OCI-LY7 (cell line): ENCODE measurements around the gene CTPS2. TPM values are rescaled to one million over a fixed set of nuclear protein-coding genes. Genes with fewer than 3 reads are reported as not detected.

Experiments
- BruUV-seq: library from RNA; stranded (reverse); fragments of 400-500 nt; replicated peaks from 2 replicates; lab custom pipeline; 2021; lab: Mats Ljungman, UMichigan
- CTCF ChIA-PET: fragments of 300-600 bp; sonication (Branson Sonifier 250); formaldehyde crosslinking; loops from one replicate; lab custom pipeline; 2022; ENCODE audit warnings: antibody characterized with exemption; ENCODE audit not compliant: unreplicated experiment; lab: Charles Lee
- POLR2A ChIA-PET: fragments of 300-600 bp; sonication (Branson Sonifier 250); formaldehyde crosslinking; loops from one replicate; lab custom pipeline; 2022; ENCODE audit warnings: antibody characterized with exemption; lab: Charles Lee
- DNase-seq: peaks from one replicate; pipeline ENCODE4 v3.0.0-alpha.2; 2015; ENCODE audit warnings: low spot score
- H2AFZ ChIP-seq: fragments of 200-600 bp; sonication (generic), shearing (Covaris generic); 2 replicates; pipeline ENCODE4 v1.6.1; 2014; ENCODE audit warnings: mild to moderate bottlenecking, antibody characterized with exemption, low read length, moderate library complexity
- H3K27ac ChIP-seq: fragments of 200-600 bp; sonication (generic); 2 replicates; pipeline ENCODE4 v1.5.1; 2014; ENCODE audit warnings: mixed run types, low read depth, mild to moderate bottlenecking, moderate library complexity, low read length, inconsistent platforms; ENCODE audit not compliant: poor library complexity, severe bottlenecking
- H3K36me3 ChIP-seq: fragments of 200-600 bp; sonication (generic); 2 replicates; pipeline ENCODE4 v1.6.1; 2014; ENCODE audit warnings: mild to moderate bottlenecking, antibody characterized with exemption, low read length, moderate library complexity, mixed read lengths; ENCODE audit not compliant: insufficient read depth
- H3K4me1 ChIP-seq: fragments of 200-600 bp; sonication (generic); 2 replicates; pipeline ENCODE4 v1.5.1; 2014; ENCODE audit warnings: mild to moderate bottlenecking, low read length; ENCODE audit not compliant: insufficient read depth, poor library complexity, severe bottlenecking
- H3K4me2 ChIP-seq: fragments of 200-600 bp; sonication (generic); 2 replicates; pipeline ENCODE4 v1.6.1; 2014; ENCODE audit warnings: mild to moderate bottlenecking, low read length
- H3K4me3 ChIP-seq: fragments of 200-600 bp; sonication (generic); 2 replicates; pipeline ENCODE4 v1.5.1; 2014; ENCODE audit warnings: mild to moderate bottlenecking, low read depth, low read length; ENCODE audit not compliant: poor library complexity, severe bottlenecking
- H3K79me2 ChIP-seq: fragments of 200-600 bp; sonication (generic); 2 replicates; pipeline ENCODE4 v1.6.1; 2016; ENCODE audit warnings: low read depth, mild to moderate bottlenecking, low read length, moderate library complexity, mixed read lengths; ENCODE audit not compliant: insufficient read depth
- H3K9me2 ChIP-seq: fragments of 200-600 bp; sonication (generic); 2 replicates; pipeline ENCODE4 v1.6.1; 2016; ENCODE audit warnings: mild to moderate bottlenecking, low read length, mixed read lengths; ENCODE audit not compliant: insufficient read depth
- H3K9me3 ChIP-seq: fragments of 200-600 bp; sonication (generic); 2 replicates; pipeline ENCODE4 v1.6.1; 2014; ENCODE audit warnings: mild to moderate bottlenecking, mixed run types, low read length, mixed read lengths
- H4K20me1 ChIP-seq: fragments of 200-600 bp; sonication (generic); 2 replicates; pipeline ENCODE4 v1.6.1; 2014; ENCODE audit warnings: mild to moderate bottlenecking, antibody characterized with exemption, low read length, moderate library complexity, mixed read lengths; ENCODE audit not compliant: insufficient read depth
- CTCF ChIP-seq: fragments of 200-600 bp; sonication (generic); conservative IDR thresholded peaks from 2 replicates; pipeline ENCODE4 v1.5.1; 2014; ENCODE audit warnings: mild to moderate bottlenecking, antibody characterized with exemption, low read length, moderate library complexity, mixed read lengths
- EZH2phosphoT487 ChIP-seq: fragments of 200-600 bp; sonication (generic); IDR thresholded peaks from 2 replicates; pipeline ENCODE4 v1.6.1; 2018; ENCODE audit warnings: low read depth, borderline replicate concordance, mild to moderate bottlenecking, mixed run types, antibody characterized with exemption, low read length, moderate library complexity, mixed read lengths
- intact Hi-C: fragments of 100-400 bp; cut with micrococcal nuclease; formaldehyde crosslinking; loops from one replicate; pipeline ENCODE4 v1.10.0; 2022; ENCODE audit not compliant: unreplicated experiment
- total RNA-seq, 2 experiments: library from RNA; depleted of rRNA in 1 of 2; stranded (reverse); fragments of >200 nt in 1 of 2; shearing (Covaris generic) in 1 of 2; gene quantifications; 2 replicates each; pipeline ENCODE4 v1.2.3, GENCODE V29; 2014 to 2022

The CTPS2 gene
- total RNA-seq, 2 experiments from 2014 or later, result 15.9 to 21.3 TPM

- H3K27ac ChIP-seq, result peak overlapping the region; percentile 73
- TF ChIP-seq EZH2phosphoT487 (no peak), CTCF (no peak)
- H3K36me3 ChIP-seq, result peaks cover 11% of the 10 kb centered on the region
- peak overlapping the region; percentile 84 for H3K4me3 ChIP-seq
- H3K4me2 ChIP-seq, result peak overlapping the region; percentile 91
- peaks cover 30% of the 10 kb centered on the region for H3K4me1 ChIP-seq
- CTCF ChIA-PET, result interaction anchor here (0.6 kb wide), 1 partner anchor 15 kb away, joined by 3 read pairs; no protein-coding TSS in a partner anchor
- DNase-seq, result peak; percentile 43
- no peaks in the 10 kb centered on the region for H4K20me1 ChIP-seq
- H3K9me2 ChIP-seq, result no peaks in the 10 kb centered on the region
- H3K9me3 ChIP-seq, result no peaks in the 10 kb centered on the region
- peak overlapping the region; percentile 84 for H2AFZ ChIP-seq
- intact Hi-C loops, result loop anchor here (2.0 kb wide), 1 partner anchor 75 kb away; the partner anchor contains the start of gene TXLNG
- H3K79me2 ChIP-seq, result no peaks in the 10 kb centered on the region; the same call in 1 of the 2 replicates
- BruUV-seq, result TSS peak; percentile 67
- POLR2A ChIA-PET, result interaction anchor here (0.6 to 1.1 kb wide), 4 partner anchors 9 to 590 kb away, joined by 3 to 4 read pairs (median 3); no protein-coding TSS in a partner anchor
These were observed 1.2 kb downstream of the CTPS2 start for GRCh38 chrX:16711219-16711811.

- Histone ChIP-seq H3K9me2 (no peaks in the 10 kb centered on the region), H2AFZ (no peak overlapping the region), H3K4me2 (no peak overlapping the region), H3K36me3 (peaks cover 11% of the 10 kb centered on the region), H3K27ac (peak overlapping the region; percentile 19), H3K9me3 (no peaks in the 10 kb centered on the region), H3K4me1 (peaks cover 46% of the 10 kb centered on the region), H4K20me1 (no peaks in the 10 kb centered on the region), H3K4me3 (no peak overlapping the region), H3K79me2 (no peaks in the 10 kb centered on the region; the same call in 1 of the 2 replicates)
- CTCF ChIA-PET, result no interaction called here
- POLR2A ChIA-PET, result no interaction called here
- DNase-seq, result no peak
- TF ChIP-seq EZH2phosphoT487, result no peak
- TF ChIP-seq CTCF, result no peak
- intact Hi-C loops, result no loop called here
- no TSS peak for BruUV-seq
These were observed 4.5 kb downstream of the CTPS2 start for GRCh38 chrX:16708016-16708415.

- Histone ChIP-seq H3K36me3 (peaks cover 23% of the 10 kb centered on the region), H3K27ac (peak overlapping the region; percentile 88), H3K79me2 (no peaks in the 10 kb centered on the region), H4K20me1 (no peaks in the 10 kb centered on the region), H3K4me3 (peak overlapping the region; percentile 15), H3K9me3 (no peaks in the 10 kb centered on the region), H2AFZ (no peak overlapping the region), H3K9me2 (no peaks in the 10 kb centered on the region), H3K4me2 (peak overlapping the region; percentile 54), H3K4me1 (peaks cover 33% of the 10 kb centered on the region)
- intact Hi-C loops, result no loop called here
- no TSS peak for BruUV-seq
- no peak for TF ChIP-seq EZH2phosphoT487
- TF ChIP-seq CTCF, result no peak
- peak; percentile 36 for DNase-seq
- POLR2A ChIA-PET, result interaction anchor here (0.6 to 1.3 kb wide), 4 partner anchors 9 to 20 kb away, joined by 3 to 6 read pairs (median 5); no protein-coding TSS in a partner anchor
- CTCF ChIA-PET, result no interaction called here
These were observed 7.1 kb downstream of the CTPS2 start for GRCh38 chrX:16705370-16705769.
